22Rv1 (cell line): ENCODE results near the gene TBCCD1.

ENCODE experiments used
- H3K27ac ChIP-seq: fragments of 450-650 bp; 2 replicates; pipeline ENCODE4 v1.5.1; 2017
- CTCF ChIP-seq: fragments of 450-650 bp; IDR thresholded peaks from 2 replicates; pipeline ENCODE4 v1.5.1; 2017; ENCODE audit warnings: mild to moderate bottlenecking
- ZFX ChIP-seq: fragments of 450-650 bp; IDR thresholded peaks from 2 replicates; pipeline ENCODE4 v1.6.1; 2017; ENCODE audit warnings: antibody characterized with exemption, borderline replicate concordance

Gene TBCCD1

DNA sequence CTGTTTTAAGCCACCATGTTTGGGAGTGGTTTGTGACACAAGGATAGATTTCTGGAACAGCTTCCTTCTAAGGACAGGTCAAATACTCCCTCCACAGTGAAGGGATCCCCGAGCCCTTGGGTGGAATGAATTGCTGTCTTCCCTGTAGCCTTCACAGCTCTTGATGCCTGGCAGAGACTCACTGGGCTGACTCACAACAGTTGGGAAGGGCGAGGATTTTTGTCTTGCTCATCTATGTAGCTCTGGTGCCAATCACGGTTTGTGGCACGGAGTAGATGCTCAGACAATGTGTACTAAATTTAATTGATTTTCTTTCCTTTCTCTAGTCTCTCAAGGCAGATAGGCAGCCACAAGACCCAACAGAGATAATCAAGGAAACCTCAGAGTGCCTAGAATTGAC is 49.9 kb downstream of the TBCCD1 start:
- TF ChIP-seq ZFX, result no peak
- TF ChIP-seq CTCF, result no peak
- no peak overlapping the region for H3K27ac ChIP-seq

DNA sequence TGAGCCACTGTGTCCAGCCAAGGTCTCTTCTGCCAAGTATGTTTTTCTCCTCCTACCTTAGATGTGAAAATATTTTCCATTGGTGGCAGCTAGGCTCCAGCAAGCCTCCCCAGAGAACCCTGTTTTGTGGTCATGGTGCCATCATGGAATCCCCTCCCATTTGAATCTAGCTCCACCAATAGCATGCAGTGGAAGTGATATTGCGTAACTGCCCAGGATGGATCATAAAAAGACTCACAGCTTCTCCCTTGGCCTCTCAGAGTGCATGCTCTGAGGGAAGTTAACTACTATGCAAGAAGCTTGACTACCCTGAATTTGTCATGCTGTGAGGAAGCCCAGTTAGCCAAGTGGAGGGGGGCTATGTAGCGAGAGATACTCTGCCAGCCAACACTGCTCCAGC is 50.5 kb downstream of the TBCCD1 start:
- no peak overlapping the region for H3K27ac ChIP-seq
- TF ChIP-seq CTCF, result no peak
- no peak for TF ChIP-seq ZFX

DNA sequence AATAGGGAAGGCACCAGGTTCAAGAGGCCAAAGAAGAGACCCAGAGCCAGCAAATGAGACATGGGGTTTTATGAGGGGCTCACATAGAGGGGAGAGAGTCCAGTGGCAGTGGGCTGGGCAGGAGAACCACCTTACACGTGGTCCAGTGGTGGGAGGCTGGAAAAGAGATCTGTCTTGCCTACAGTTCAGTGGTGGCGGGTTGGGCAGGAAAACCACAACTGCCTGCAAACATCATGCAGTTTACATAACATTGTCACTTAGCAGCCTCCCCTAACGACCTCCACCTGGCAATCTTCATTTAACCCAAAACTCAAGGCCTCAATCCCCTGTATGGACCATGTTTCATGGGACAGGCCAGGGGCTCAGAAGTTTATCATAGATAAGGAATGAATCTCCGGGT is 52.0 kb downstream of the TBCCD1 start:
- no peak overlapping the region for H3K27ac ChIP-seq
- TF ChIP-seq CTCF (no peak), ZFX (no peak)

DNA sequence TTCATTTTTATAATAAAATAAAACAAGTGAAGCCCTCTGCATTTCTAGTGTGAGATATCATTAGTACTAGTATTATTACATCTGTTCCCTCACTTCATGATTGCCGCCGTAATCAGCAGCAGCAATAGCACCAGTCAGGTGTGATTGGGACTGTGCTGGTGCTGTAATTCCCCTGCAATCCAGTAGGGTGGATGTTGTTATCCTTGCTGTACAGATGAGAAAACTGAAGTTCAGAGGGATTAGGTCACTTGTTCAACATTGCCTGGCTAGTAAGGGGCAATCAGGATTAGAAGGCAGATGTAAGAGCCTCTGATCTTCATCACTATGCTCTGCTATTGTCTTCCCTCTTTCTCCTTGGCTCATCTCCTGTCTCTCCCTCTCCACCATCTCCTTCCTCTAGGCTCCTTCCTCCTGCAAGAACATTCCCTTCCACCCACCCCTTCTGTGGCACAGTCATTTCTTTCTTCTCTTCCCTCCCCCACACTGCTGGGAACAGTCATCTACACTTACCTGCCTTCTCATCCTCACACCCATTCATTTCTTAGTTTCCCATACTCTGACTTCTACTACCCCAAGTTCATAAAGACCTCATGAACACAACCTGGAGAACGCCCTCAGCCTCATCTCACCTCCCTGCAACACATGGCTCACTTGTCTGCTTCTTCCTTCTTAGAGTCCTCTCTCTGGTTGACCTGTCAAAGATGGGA is 52.7 kb downstream of the TBCCD1 start:
- no peak overlapping the region for H3K27ac ChIP-seq
- peak; percentile 51 for TF ChIP-seq CTCF
- no peak for TF ChIP-seq ZFX

GRCh38 chr3:186513386-186513785 is 53.8 kb downstream of the TBCCD1 start:
- TF ChIP-seq ZFX (no peak), CTCF (no peak)
- no peak overlapping the region for H3K27ac ChIP-seq

DNA sequence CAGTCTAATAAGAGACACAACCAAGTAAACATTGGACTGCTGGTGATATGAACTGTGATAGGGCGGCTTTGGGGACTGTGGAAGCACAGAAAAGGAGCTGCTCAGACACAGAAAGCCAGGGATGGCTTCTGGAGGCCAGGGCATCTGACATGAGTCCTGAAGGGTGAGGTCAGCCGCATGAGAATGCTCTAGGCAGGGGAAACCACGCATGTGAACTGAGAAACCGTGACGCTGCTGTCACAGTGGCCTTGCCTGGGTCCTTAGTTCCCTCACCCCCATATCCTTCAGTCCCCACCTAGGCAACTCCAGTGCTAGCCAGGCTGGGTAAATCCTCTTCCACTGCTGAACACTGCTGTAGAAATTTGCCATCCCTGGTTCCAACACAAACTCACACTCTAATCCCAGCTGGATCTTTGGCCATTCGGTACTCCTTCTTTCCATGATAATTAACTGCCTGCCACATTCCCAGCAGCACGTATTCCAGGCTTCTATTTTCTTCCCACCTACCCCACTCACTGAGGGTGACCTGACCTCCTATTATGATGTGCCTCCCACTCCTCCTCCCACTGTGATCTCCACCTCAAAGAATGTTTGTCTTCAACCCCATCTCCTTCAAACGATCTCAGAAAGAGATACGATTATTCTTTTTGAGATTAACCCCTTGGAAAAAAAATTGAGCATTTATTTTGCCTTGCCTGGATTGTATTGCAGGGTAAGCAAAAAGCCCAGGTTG is 54.4 kb downstream of the TBCCD1 start:
- no peak overlapping the region for H3K27ac ChIP-seq
- TF ChIP-seq CTCF, result no peak
- no peak for TF ChIP-seq ZFX

GRCh38 chr3:186511702-186512101 is 55.4 kb downstream of the TBCCD1 start:
- H3K27ac ChIP-seq, result no peak overlapping the region
- no peak for TF ChIP-seq CTCF
